Anterior cingulate cortex (tissue), 58 donors: ENCODE measurements around the gene OR51E2.
A peak's percentile ranks its signal among the peaks of the same experiment; 100 is the strongest.
"Not testable (repeated sequence)": the region's sequence is repeated elsewhere in the genome, so short reads cannot be mapped to it uniquely, and the experiment has no call there.

Source experiments
- DNase-seq, 58 donors: peaks; one replicate each; lab custom pipeline; 2025; lab: John Stamatoyannopoulos, UW

OR51E2 gene, protein sequence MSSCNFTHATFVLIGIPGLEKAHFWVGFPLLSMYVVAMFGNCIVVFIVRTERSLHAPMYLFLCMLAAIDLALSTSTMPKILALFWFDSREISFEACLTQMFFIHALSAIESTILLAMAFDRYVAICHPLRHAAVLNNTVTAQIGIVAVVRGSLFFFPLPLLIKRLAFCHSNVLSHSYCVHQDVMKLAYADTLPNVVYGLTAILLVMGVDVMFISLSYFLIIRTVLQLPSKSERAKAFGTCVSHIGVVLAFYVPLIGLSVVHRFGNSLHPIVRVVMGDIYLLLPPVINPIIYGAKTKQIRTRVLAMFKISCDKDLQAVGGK

DNA sequence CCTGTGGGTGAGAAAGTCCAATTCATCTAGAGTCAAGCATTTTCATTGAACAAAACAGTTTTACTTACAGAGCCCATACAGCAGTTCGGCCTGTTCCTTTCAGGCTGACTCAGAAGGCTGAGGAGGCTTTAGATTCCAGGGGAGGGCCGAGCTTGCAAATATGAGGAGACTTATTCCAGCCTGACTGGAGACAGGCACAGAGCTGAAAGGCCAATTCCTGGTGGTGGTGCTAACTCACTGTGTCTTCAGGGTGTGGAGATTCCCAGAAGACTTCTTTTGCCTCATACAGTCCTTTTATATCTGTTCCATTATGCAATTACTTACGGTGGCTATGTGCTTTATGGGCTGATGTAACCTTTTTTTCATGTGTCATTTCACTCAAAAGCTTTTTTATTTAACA, at the start of gene OR51E2:
OR51E2 (minus strand) TSS at position 269 of the 400 bp plus-strand sequence. CDS start 15,142 bp downstream, outside the sequence.
- DNase-seq = no peak

DNA sequence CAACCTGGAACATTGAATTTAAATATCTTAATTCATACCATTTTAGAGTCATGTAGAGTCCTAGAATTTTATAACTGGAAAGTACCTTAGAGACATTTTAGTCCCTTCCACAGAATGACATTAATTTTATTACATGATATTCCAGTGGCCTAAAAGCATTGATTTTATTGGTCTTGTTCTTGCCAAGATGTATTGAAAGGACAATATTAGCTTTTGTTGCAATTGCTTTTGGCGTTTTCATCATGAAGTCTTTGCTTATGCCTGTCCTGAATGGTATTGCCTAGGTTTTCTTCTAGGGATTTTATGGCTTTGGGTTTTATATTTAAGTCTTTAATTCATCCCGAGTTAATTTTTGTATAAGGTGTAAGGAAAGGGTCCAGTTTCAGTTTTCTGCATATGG, 43.1 kb upstream of the OR51E2 start:
- no peak for DNase-seq

DNA sequence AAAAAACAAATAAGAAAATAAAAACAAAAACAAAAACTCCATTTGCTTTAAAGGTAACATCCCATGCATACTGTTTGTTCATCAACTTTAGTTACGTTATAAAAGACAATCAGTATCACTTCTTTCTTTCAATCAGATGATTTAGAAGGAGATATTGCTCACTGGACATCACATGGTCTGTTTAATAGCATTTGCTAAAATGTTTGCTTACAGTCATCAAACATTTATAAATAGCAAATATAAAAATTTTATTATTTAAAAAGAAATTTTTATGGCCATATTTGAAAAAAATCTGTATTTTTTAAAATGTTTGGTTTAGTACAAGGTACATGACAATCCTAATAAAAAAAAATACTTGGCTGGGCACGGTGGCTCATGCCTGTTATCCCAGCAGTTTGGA, 29.5 kb upstream of the OR51E2 start:
- DNase-seq = no peak

DNA sequence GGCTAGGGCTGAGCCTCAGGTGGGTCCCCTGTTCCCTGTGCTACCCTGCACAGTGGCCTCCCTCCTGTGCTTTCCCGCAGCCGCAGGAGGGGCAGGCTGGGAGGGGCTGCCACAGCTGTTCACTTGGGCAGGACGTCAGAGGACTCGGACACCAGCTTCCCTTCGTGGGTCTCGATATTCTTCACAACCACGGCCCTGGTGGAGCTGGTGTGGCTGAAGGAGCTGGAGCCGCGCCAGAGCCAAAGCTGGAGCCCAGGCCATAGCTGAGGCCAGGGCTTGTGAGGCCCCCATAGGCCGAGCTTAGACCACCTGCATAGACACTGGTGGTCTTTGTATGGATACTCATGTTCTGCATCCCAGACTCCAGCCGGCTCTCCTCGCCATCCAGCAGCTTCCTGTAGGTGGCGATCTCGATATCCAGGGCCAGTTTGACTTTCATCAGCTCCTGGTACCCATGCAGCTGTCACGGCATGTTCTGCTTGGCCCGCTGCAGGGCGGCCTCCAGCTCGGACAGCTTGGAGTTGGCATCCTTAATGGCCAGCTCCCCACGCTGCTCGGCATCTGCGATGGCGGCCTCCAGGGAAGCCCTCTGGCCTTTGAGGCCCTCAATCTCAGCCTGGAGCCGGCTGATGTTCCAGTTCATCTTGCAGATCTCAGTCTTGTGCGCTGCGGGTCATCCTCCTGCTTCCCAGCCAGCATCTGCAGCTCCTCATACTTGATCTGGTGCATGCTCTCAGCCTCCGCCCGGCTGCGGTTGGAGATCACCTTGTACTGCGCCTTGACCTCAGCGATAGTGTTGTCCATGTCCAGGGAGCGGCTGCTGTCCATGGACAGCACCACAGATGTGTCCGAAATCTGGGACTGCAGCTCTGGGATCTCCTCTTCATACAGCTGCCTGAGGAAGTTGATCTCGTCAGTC, 25.2 kb upstream of the OR51E2 start:
- not testable (repeated sequence) for DNase-seq

DNA sequence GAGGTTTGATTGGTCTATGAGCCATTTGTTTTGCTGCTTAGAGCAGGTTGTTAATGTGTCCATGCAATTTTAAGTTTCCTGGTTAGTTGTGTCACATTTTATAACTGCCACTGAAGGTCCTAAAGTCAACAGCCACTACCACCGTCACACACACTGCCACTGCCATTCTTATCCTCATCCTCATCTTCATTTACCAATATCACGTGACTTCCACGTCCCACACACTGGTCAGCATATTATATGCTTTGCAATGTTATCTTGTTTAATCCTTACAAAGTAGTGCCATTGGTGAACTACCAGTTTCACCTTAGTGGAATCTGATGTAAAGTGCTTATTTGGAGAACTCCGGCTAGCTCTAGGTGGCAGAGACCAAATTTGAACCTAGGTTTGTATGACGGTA, 16.6 kb upstream of the OR51E2 start:
- no peak for DNase-seq

DNA sequence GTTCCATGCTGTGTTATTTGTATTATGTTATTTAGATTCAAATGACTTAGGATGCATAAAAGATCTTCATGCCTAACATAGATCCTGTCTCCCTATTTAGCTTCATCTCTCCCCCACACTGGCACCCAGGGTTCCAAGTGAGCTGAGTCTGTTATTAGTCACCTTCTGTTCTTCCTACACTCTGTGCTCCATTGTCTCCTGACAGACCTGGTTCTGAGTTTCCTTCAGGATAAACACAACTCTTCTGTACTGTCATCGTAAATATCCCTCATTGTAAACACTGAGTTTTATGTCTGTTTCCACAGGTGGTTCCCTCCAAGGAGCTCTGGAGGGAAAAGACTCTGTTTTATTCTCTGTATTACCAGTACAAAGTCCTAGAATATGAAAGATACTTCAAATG, 15.6 kb upstream of the OR51E2 start:
- peak in 2 of 58 donors; percentile 4 to 17 for DNase-seq

DNA sequence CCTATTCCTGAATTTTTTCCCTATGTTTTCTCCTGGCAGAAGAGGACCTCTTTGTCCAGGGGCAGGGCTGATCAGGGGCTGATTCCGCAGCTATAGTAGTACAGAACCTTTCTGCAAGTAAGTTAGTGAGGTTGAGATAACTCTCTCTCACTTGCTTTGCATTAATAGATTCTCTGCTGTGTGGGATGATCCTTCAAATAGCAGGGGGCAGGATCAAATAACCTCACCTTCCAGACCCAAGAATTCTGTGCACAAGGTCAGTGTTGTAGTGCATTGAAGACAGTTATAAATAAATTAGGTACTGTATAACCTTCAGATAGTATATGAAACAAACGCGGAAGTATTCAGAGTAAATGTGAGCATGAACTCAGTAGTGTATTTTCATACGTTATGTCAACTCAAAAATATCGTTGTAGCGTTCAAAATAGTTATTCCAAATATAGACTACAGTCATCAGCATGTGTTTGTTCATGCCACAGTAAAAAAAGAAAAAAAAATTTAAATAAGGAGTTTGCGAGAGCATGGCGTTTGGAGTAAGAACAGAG, 7.2 kb upstream of the OR51E2 start:
- no peak for DNase-seq

DNA sequence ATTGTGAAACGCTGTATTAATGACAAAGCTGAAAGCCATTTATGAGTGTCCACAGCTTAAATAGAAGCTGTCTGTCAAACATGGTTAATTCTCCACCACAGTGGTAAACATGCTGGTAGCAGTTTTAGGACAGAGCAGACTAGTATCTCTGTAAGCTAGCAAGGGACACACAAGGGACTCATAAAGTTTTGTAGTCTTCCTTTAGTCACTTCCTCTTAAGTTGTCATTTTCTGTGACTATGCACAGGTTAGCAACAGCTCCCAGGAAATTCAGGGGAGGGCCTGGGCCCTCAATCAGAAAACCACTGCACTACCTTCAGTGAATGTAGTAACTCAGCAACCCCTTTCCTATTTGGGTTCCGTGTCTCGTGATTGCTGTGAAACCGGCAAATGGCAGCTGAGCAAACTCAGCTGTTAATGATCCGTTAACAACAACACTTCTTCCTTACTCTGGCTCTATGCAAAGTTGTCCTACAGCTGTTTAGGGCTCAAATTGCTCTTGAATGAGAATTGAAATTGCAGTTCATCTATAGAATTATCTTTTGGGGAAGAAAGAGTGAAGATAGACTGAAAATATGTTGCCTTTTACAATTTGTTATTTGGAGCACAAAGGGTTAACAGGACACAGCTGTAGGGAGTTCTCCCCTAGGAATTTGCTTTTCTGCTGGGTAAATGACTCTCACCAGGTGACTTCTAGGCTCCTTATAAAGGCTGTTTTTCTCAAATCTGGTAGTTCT, 6.6 kb upstream of the OR51E2 start, which contains the start of gene MMP26:
MMP26 (plus strand) TSS at position 731 of the 736 bp plus-strand sequence.
- no peak for DNase-seq

DNA sequence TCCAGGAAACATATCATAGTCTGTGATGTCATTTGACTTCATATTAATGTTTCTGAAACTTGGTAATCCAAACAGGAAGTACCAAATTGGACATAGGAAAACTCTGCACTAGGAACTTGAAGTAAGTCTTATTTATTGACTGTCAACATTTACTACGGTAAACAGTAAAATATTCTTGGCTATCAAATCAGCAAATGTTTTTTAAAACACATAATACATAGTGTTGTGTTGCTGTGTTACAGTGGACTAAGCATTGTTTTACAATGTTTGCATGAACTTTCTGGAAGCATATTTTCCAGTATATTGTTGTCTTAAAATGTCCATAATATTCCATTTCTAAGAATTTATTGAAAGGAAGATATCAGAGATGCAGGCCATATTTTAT, 2.8 kb upstream of the OR51E2 start:
- no peak for DNase-seq

DNA sequence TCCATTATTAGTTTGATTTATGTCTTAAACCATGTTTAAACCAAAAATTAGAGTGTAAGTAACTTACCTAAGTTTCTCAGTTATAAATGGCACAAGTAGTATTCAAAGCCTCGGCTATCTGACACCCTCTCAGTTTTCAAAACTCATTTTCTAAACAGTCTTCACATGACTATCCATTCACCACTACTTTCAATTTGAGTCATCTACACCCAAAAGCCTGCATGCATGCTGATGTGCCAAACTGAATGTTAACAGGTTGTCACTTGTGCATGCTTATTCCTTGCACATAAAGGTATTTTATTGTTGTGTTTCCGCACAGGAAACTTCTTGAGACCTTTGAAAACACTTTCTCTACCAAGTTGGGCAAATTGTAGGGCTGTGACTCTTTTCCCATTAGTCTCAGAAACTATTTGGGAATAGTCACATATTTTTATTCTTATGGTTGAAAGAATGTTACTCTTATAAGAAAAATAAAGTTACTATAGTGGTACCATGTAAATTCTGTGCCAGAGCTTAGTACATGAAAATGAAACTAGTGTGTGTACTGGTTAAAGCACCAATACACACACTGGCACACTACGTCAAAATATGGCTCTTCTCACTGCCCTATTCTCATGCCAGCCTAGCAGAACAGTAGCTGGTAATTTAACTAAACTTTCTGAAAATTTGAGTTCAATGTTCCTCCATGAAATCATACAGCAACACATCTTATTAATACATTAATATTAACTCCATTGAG, 2.2 kb upstream of the OR51E2 start:
- no peak for DNase-seq

DNA sequence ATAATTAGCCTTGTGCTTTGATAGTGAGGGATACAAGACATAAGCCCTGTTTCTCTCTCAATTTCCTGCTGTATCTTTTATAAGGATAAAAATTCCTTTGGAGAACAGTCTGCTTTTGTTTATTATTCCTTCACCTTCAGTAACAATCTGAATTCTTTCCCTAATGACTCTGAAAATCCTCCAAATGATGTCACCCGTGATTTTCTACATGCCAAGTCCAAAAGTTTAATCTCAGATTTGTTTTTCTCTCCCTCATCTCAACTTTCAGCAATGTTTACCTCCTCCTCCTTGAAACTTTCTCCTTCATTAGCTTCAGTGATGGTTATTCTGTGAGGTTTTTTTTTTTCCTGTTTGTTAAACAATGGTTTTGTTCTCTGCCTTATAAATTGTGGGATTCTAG, 2.2 kb downstream of the OR51E2 start:
- DNase-seq = no peak

DNA sequence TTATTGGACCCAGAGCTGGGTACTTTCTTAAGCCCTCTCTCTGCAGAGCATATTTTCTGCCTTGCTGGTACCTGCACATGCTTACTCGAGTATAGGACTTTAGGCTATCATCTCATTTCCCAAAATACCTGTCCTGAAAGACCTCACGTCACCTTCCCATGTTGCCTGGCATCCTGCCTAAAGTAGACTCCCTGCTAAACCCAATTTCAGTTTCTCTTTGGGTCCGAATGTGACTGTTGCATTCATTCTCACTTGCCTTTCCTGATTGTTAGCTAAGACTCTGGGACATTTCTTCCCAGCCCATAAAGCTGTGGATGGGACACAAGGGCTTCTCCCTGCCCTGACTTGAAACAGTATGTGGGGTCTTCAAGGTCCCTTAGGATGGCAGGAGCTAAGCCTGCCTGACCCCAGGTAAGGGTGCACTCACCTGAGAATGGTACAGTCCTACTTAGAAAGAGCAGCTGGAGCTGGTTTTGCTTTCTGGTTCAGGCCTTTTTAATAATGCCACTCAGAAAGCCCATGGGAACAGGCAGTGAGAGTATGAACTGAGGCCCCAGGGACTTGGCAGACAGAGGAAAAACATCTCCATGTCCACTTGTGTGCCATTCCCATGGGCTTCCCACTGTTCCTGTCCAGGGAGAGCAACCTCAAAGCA, 12.9 kb downstream of the OR51E2 start:
- DNase-seq = no peak

DNA sequence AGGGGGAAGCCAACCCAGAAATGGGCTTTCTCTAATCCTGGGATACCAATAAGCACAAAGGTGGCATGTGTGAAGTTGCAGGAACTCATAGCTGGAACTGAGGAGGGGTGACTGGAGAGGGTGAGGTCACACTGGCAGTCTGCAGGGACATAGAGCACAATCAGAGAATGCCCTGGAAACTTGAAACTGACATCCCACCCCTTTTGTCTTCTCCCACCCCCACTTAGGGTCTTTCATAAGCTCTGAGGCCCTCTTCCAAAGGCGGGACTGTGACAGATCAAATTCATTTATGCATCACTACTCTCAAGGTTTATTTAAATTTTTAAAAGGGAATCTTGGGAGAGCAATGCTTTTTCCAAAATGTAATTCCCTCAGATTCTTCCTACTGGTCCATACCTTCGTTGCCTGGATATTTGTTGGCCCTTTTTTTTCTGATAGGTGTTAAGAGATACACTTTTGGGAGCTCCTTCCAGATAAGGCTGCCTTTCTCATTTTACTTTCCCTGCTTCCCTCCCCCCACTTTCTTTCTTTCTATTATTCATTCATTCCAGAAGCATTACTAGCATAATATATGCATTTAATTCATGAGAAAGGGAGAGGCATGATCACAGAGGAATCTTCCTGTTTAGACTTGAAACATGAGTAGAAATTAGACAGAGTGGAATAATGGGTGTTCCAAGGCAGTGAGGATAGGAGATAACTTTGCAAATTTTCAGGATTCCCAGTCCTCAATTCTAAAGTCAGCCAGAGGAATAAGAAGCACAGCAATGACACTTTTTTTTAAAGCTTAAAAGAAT, 14.8 kb downstream of the OR51E2 start:
- no peak for DNase-seq

DNA sequence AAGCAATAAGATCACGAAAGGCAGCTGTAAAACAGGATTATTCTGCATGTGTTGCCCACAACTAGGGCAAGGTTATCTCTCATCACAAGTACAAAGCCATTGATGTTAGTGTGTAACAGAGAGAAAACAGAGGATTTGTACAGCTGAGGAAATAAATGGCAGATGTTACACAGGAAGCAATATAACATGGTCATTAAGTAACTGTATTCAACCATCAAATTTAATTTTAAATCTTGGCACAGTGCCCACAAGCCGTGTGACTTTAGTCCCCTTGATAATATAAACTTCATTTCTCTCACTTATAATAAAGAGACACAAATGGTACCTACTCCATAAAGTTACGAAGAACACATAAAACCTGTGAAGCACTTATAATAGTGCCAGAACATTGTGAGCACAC, 17.3 kb downstream of the OR51E2 start:
- DNase-seq = no peak

DNA sequence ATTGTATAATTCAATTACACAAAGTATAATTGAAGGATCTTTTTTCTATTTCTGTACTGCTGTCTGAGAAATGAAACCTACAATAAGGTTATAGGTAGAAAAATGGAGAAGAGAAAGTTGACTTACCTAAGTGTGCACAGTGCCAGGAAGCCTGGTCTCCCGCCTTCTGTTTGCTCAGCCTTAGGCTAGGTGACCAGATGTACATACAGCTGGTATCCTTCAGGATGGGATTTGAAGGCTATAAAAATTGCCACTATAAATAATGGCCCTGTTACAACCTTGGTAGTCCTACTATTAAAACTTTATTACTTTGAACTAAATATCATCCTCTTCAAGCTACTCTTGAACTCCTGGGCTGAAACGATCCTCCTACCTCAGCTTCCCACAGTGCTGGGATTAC, 19.7 kb downstream of the OR51E2 start:
- no peak for DNase-seq

DNA sequence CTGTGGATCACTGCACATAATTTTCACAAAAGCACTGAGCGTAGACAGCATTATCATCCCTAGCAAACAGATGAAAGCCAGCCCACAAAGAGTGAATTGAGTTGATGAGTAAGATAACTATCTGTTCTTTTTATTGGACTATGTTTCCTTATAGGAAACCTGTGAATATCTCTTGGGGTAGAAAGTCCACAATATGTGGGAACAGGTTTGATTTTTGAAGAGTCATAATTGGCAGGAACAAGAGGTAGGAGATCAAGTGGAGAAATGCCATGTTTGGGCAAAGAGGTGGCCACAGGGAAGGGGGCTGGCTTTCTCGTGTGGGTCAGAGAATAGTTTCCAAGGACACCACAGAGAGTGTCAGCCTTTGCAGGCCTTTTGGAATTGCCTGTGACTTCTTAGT, 23.9 kb downstream of the OR51E2 start:
- DNase-seq = no peak

DNA sequence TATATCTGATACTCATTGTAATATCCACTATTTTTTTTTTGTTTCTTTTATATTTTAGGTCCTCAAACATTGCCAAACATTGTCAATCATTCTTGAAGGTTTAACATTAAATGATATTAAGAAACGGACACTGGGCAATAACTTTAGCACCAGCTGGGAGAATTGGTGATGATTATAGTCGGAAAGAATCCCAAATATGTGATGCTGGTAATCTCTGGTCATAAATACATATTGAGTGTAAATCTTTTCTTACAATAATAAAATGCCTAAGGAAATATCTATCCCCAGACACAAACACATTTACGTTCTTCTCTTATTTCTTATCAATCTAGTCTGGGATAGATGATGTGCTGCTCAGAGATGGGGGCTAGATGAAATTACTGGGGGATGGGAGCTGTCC, 25.2 kb downstream of the OR51E2 start:
- no peak for DNase-seq

DNA sequence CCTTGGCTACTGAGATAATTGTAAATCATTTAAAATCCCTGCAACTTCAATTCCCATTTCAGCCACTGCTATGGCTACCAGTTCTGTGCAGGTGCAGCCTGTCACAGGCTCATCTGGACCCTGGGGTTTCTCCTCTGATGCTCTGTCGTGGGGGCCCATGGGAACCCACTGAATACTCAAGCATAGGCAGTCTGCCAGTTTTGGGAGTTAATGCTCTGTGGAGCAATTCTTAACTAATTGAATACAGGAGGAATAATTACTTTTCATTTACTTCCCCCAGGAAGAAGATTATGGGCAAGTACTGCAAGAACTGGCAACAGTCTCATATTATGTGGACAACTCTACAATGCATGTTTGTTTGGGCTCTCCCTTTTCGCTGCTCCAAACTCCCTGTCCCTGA, 25.9 kb downstream of the OR51E2 start:
- DNase-seq = no peak

DNA sequence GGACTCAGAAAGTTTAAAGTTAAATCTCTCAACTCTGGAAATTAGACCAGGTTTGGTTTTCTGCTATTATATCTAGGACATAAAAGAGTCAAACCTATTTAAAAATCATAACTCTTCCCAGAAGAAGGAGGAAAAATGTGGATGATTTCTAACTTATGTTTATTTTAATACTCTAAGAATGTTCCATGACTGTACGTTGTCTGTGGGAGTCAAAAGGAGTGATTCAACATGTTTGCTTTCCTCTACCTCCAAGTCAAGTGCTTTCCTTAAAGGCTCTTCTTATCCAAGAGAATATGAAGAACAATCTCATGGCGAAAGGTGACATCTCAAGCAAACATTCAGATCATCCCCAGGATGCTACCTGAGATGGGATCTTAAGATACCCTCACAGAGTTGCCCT, 32.2 kb downstream of the OR51E2 start:
- no peak for DNase-seq
